B cell (primary cell): ENCODE data around the gene ALG6.

Experiments
- EZH2 ChIP-seq: IDR thresholded peaks from 2 replicates; pipeline ENCODE4 v1.6.1; 2012; ENCODE audit warnings: borderline replicate concordance, low read depth, mild to moderate bottlenecking, moderate library complexity, low read length; ENCODE audit not compliant: insufficient read depth, poor library complexity, severe bottlenecking
- TF ChIP-seq, protein P1 (sequence below): fragments of 200-600 bp; IDR thresholded peaks from one replicate; pipeline ENCODE4 v1.8.0; 2022; ENCODE audit warnings: antibody characterized with exemption, mild to moderate bottlenecking

DNA sequence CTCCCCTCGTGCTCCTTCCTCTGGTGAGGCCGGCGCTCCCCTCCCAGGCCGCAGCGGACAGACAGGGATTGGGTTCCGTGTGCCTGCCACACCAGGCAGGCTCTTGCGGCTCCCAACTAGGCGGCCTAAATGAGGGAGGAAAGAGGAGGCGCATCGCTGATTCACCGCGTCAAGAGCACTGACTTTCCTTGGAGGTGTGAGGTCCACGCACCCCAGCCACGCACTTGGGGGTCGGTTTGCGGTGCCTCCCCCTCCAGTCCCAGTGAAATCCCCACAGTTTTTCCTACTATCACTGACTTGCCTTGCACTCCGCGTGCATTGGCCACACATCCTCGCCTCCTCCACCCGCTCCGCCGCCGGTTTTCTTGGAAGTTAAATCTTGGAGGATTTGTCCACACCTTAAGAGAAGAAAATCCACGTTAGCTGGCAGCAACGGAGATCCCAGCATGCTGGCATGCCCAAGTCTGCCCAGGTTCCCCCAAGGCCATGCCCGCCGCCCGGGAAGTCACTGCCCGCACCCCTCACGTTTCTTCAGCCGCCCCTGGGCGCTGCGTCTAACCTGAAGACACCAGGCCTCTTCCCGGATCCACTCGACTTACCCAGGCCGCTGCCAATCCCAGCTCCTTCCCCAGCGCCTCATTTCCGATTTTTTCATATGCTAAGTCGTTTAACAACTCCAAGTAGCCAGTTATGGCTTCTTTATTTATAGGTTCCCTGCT, 46.2 kb upstream of the ALG6 start:
- TF ChIP-seq, protein P1, sequence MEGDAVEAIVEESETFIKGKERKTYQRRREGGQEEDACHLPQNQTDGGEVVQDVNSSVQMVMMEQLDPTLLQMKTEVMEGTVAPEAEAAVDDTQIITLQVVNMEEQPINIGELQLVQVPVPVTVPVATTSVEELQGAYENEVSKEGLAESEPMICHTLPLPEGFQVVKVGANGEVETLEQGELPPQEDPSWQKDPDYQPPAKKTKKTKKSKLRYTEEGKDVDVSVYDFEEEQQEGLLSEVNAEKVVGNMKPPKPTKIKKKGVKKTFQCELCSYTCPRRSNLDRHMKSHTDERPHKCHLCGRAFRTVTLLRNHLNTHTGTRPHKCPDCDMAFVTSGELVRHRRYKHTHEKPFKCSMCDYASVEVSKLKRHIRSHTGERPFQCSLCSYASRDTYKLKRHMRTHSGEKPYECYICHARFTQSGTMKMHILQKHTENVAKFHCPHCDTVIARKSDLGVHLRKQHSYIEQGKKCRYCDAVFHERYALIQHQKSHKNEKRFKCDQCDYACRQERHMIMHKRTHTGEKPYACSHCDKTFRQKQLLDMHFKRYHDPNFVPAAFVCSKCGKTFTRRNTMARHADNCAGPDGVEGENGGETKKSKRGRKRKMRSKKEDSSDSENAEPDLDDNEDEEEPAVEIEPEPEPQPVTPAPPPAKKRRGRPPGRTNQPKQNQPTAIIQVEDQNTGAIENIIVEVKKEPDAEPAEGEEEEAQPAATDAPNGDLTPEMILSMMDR, result no peak
- no peak for TF ChIP-seq EZH2
